ENCODE data around the gene STK16.
"Not testable (repeated sequence)": the region's sequence is repeated elsewhere in the genome, so short reads cannot be mapped to it uniquely, and the experiment has no call there.

STK16 gene

DNA sequence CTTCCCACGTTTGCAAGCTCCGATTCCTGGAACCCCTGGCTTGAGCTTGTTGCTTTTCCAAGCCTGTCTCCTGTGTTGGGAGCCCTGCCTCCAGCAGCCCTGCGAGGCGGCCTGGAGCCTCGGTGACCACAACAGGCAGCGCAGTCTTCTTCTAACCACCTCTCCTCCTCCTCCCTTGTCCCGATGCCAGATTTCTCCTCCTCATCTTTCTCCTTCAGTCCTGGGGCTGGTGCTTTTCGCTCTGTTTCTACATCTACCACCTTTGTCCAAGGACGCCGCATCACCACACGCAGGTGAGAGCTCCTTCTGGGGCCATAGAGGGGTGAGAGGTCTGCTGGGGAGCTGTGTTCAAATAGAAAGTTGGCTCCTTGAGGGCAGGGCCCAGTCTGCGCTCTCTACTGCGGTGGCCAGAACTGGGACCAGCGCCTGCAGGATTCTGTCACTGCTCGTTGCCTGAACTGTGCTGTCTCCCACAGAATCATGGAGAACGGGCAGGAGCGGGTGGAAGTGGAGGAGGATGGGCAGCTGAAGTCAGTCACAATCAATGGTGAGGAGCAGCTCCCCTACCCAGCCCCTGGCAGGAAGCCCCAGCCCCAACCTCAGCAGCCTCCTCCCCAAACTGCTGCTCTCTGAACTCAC is 37.8 kb downstream of the STK16 start:
- Mint-ChIP-seq H3K4me1 (peaks cover 40% of the 10 kb centered on the region), H3K27me3 (no peaks in the 10 kb centered on the region), H3K27ac (peak overlapping the region; percentile 86), H3K9me3 (no peaks in the 10 kb centered on the region), H3K36me3 (peaks cover 6% of the 10 kb centered on the region), H3K4me3 (no peak overlapping the region)

DNA sequence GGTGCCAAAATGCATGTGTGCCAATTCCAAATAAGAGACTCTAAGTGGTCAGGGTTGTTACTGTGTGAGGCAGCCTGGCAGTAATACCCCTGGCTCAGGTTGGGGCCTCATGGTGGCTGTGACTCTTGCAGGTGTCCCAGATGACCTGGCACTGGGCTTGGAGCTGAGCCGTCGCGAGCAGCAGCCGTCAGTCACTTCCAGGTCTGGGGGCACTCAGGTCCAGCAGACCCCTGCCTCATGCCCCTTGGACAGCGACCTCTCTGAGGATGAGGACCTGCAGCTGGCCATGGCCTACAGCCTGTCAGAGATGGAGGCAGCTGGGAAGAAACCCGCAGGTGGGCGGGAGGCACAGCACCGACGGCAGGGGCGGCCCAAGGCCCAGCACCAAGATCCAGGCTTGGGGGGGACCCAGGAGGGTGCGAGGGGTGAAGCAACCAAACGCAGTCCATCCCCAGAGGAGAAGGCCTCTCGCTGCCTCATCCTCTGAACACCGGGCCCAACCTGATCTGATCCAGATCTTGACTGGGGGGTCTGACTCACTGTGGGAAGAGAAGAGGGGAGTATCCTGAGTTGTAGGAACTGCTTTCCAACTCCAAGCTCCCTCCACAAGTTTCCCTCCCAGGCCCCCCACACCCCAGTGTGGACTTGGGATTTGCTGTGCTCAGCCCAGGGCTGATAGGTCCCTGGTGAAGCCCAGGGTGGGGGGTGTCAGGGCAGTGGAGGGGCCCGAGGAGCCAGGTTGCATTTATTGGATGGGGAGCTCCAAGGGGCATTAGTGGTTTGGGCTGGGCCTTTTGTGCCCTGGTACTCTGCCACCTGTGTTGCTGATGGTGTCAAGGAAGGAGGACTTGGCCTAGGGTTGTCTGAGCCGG is 39.5 kb downstream of the STK16 start:
- Mint-ChIP-seq H3K4me1 (peaks cover 27% of the 10 kb centered on the region), H3K4me3 (no peak overlapping the region), H3K27me3 (no peaks in the 10 kb centered on the region), H3K36me3 (peaks cover 6% of the 10 kb centered on the region), H3K27ac (no peak overlapping the region), H3K9me3 (no peaks in the 10 kb centered on the region)

DNA sequence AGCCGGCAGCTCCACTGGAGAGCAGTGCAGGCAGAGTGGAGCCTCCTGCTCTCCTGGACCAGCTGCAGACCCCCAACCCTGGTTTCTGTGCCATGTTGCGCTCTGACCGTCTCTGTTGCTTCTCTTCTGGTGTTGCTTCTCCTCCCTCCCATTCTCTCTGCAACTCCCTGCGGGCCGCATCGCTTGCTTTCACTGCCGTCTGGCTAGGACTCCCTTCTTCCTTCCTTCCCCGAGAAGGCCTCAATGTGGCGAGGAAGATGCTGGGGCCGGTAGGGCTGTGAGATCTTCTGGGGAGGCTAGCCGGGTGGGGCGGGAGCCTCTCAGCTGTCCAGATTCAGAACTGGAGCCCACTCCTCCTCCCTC is 40.1 kb downstream of the STK16 start:
- Mint-ChIP-seq H3K4me3 (no peak overlapping the region), H3K36me3 (peaks cover 6% of the 10 kb centered on the region), H3K9me3 (no peaks in the 10 kb centered on the region), H3K27ac (peak overlapping the region; percentile 62), H3K4me1 (peaks cover 21% of the 10 kb centered on the region), H3K27me3 (no peaks in the 10 kb centered on the region)

DNA sequence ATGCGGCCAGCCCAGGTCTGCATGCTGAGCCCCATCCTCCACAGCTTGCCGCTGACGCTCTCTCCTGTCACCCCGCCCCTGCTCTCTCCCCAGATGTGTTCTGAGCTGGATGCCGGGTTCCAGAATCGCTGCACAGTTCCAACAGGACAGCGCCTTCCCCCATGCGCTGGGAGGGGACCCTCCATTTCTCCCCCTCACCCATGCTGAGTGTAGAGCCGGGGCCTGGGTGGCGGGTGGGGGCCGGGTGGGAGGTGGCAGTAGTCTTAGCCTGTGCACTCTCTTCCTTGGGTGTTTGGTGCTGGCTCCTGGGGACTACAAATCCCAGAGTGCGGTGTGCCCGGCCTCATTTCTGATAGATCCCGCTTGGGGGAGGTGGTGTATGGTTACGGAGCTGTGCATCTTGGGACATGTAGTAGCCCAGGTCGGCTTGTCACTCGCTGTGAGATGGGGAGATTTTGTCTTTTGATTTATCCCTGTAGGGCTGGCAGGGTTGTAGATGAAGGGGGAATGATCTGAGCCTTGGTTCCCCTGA is 40.7 kb downstream of the STK16 start:
- Mint-ChIP-seq H3K36me3 (peaks cover 6% of the 10 kb centered on the region), H3K9me3 (no peaks in the 10 kb centered on the region), H3K4me1 (peaks cover 15% of the 10 kb centered on the region), H3K27me3 (no peaks in the 10 kb centered on the region), H3K27ac (no peak overlapping the region), H3K4me3 (no peak overlapping the region)

DNA sequence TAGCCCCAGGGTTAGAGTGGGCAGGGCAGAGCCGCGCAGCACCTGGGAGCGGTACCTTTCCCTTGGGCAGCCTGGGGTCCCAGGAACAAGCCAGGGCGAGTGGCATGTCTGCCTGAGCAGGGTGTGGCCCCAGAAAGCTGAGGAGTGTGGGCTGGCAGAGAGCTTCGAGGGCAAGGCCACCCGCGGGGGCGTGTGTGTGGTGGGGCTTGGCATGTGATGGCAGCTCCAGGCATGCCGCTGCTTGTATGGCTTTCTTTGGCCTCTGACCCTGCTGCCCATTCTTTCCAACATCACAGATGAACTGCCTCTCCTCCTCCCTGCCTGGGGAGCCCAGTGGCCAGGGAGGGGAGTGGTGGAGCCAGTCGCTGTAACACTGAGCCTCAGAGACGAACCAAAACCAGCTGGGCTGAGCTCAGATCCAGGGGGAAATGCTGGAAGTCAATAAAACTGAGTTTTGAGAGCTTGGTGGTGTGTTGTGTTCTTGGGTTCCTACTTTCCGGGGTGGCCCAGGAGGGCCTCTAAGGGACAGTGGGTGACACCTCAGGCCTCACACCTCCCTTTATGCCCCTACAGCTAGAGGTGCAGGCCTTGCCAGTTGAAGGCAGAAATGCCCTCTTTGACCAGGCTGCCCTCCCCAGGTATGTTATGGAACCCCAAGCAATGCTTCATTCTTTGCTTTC is 41.3 kb downstream of the STK16 start:
- Mint-ChIP-seq H3K27me3 (no peaks in the 10 kb centered on the region), H3K4me3 (no peak overlapping the region), H3K36me3 (peaks cover 6% of the 10 kb centered on the region), H3K4me1 (peaks cover 9% of the 10 kb centered on the region), H3K27ac (no peak overlapping the region), H3K9me3 (no peaks in the 10 kb centered on the region)

DNA sequence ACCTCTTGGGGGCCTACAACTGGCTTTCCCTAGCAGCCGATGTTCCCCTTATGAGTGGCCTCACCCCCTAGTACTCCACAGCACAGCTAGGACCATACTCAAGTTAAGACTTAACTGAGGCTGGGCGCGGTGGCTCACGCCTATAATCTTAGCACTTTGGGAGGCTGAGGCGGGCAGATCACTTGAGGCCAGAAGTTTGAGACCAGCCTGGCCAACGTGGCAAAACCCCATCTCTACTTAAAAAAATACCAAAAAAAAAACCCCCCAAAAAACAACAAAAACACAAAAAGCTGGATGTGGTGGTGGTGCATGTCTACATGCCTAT is 41.8 kb downstream of the STK16 start:
- not testable (repeated sequence) for H3K9me3 Mint-ChIP-seq, H3K36me3 Mint-ChIP-seq, H3K27me3 Mint-ChIP-seq, H3K4me3 Mint-ChIP-seq, H3K27ac Mint-ChIP-seq, H3K4me1 Mint-ChIP-seq

DNA sequence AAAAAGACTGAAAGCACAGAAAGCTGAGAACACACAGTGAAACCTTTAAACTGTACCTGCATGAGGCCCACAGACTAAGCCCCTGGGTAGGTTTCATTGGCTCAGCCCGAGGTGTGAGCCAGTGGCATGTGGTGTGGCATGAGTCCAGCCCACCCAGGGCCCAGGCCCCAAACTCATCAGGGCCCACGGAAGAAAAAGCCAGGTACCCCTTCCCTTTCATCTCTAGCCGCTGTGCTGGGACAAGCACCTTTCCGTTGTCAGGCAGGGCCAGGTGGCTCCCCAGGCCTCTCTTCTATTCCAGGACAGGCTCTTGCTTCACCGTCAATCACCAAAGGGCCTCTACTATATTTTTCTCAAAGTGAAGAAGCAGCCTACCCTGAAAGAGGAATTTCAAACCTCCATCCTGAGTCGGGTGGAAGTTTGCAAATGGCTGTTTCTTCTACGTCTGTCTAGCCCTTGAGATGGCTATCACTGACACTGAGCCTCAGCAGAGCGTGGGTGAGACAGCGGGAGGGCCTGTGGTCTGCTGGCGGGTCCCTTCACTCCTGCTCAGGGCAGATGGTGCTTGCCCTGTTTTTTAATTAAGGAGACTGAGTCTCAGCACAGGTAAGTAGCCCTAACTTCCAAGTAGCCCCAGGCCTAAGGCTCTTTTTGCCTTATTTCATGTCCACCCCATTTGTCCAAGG is 42.4 kb downstream of the STK16 start:
- H3K27ac Mint-ChIP-seq: no peak overlapping the region
- no peaks in the 10 kb centered on the region for H3K9me3 Mint-ChIP-seq
- H3K36me3 Mint-ChIP-seq: peaks cover 6% of the 10 kb centered on the region
- peaks cover 8% of the 10 kb centered on the region for H3K4me1 Mint-ChIP-seq
- no peak overlapping the region for H3K4me3 Mint-ChIP-seq
- H3K27me3 Mint-ChIP-seq: no peaks in the 10 kb centered on the region

DNA sequence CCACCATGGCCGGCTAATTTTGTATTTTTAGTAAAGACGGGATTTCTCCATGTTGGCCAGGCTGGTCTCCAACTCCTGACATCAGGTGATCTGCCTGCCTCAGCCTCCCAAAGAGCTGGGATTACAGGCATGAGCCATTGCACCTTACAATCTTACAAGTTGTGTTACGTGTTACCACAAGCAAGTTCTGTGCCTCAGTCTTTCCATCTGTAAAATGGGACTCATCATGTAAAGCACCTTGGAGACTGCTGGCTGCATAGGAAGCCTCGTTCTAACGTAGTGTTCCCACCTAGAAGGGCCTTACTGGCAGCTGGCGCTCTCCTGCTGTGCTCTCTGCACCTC is 43.9 kb downstream of the STK16 start:
- H3K27ac Mint-ChIP-seq: no peak overlapping the region
- no peaks in the 10 kb centered on the region for H3K27me3 Mint-ChIP-seq
- no peaks in the 10 kb centered on the region for H3K36me3 Mint-ChIP-seq
- H3K4me3 Mint-ChIP-seq: no peak overlapping the region
- no peaks in the 10 kb centered on the region for H3K9me3 Mint-ChIP-seq
- H3K4me1 Mint-ChIP-seq: peaks cover 6% of the 10 kb centered on the region

DNA sequence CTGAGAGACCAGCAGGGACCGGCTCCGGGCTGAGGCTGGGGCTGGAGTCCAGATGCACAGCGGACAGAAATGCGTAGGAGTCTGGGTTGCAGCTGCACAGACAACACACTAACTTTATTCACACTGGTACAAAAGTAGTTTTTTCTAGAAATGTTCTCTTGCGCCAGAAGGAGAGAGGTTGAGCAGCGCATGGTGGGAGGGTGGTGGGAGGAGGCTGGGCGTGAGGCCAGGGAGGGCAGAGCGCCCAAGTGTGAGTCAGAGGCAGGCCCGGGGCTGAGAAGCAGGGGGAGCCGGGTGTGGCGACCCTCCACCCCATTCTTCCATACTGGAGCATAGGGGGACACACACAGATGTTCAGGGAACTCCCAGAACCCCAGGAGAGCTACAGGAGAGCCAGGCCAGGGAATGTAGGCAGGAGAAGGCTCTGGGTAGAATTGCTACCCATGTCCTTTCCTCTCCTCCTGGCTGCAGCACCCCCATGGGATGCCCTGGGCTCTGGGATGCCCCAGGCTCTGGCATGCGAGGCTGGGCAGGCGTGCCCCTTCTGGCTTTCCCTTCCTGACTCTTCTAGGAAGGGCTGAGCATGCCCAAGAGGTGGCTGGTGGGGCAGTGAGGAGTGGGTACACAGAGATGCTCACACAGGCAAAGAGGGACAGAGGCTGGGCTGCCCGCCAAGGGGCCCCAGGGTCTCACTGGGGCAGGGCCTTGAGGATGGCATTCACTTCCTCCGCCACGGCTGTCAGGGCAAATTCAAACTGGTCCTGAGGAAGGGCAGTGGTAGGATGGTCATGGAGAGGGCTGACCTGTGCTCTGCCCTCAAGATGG is 44.5 kb downstream of the STK16 start:
- Mint-ChIP-seq H3K9me3 (no peaks in the 10 kb centered on the region), H3K4me1 (peaks cover 9% of the 10 kb centered on the region), H3K27me3 (no peaks in the 10 kb centered on the region), H3K27ac (no peak overlapping the region), H3K36me3 (no peaks in the 10 kb centered on the region), H3K4me3 (no peak overlapping the region)

DNA sequence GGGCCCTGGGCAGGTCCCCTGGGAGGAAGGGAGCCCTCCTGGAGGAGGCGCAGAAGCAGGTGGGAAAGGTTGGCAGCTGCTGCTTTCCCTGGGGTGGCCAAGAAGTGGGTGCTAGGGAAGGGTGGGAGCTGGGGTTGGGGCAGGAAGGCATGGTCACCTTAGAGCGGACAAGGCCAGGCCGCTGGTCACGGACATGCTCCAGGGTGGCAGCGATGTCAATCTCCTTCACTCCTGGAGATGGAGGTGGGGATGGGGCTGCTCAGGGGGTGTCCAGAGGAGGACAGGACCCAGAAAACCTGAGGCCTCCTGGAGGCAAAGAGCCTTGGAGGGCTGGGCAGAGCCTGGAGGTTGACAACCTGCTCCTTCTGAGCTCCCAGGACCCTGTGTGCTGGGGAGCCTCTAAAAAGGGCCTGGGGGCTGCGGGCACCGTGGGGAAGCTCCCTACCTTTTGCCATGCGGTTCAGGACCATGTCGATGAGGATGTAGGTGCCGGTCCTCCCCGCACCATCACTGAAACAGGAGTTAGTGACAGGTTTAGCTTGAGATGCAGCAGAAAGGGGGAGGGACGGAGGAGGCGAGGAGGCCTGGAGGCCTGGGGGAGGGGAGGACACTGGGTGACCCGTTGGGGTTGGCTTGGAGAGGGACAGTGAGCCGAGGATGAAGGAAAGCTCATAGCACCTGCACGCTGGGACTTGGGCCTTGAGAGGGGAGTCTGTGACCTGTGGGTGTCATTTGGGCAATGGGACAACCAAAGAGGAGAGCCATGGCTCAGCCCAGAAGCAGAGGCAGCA is 45.3 kb downstream of the STK16 start:
- H3K36me3 Mint-ChIP-seq: no peaks in the 10 kb centered on the region
- H3K9me3 Mint-ChIP-seq: no peaks in the 10 kb centered on the region
- no peaks in the 10 kb centered on the region for H3K27me3 Mint-ChIP-seq
- no peak overlapping the region for H3K4me3 Mint-ChIP-seq
- peaks cover 13% of the 10 kb centered on the region for H3K4me1 Mint-ChIP-seq
- no peak overlapping the region for H3K27ac Mint-ChIP-seq

DNA sequence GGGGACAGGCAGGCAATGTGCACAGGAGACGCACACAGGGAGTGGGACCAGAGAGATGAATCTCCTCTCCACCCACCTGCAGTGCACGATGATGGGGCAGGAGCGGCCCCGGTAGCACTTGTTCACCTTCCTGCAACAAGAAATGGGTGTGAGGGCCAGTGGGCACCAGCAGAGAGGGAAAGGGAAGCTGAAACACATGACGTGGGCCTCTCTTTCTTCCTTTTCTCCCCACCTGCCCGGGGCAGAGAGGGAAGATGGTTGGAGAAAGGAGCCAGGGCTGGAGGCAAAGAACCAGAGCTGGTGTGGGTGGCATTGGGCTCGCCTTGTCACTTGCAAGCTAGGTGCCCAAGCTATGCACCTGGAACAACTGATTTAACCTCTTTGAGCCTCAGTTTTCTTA is 46.1 kb downstream of the STK16 start:
- H3K4me1 Mint-ChIP-seq: peaks cover 19% of the 10 kb centered on the region
- no peaks in the 10 kb centered on the region for H3K9me3 Mint-ChIP-seq
- no peaks in the 10 kb centered on the region for H3K36me3 Mint-ChIP-seq
- no peaks in the 10 kb centered on the region for H3K27me3 Mint-ChIP-seq
- H3K4me3 Mint-ChIP-seq: no peak overlapping the region
- no peak overlapping the region for H3K27ac Mint-ChIP-seq

DNA sequence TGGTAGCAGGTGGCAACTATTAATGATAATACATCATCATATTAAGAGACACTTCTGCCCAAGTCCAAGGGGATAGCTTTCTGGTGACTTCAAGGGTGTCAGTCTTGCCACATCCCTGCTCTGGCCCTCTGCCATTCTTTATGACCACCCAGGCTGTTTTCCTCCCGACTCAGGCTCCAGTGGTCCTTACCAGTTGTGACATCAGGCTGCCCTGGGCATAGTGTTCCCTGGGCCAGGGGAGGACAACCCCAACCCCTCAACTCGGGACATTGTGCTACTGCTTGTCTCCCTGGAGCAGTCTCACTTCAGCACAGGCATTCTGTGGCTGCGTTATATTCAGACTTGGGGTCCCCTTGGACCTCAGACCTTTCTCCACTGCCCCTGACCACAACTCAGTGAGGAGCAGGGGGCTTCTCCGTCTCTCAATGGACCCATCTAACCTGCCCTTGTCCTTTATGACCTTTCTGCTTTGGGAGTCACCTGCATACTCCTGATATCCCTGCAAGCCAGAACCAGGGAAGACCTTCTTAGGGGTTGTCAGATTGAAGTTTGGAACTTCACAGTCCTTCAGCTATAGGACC is 46.7 kb downstream of the STK16 start:
- Mint-ChIP-seq H3K36me3 (no peaks in the 10 kb centered on the region), H3K9me3 (no peaks in the 10 kb centered on the region), H3K27me3 (no peaks in the 10 kb centered on the region), H3K4me3 (no peak overlapping the region), H3K4me1 (peaks cover 24% of the 10 kb centered on the region), H3K27ac (no peak overlapping the region)

DNA sequence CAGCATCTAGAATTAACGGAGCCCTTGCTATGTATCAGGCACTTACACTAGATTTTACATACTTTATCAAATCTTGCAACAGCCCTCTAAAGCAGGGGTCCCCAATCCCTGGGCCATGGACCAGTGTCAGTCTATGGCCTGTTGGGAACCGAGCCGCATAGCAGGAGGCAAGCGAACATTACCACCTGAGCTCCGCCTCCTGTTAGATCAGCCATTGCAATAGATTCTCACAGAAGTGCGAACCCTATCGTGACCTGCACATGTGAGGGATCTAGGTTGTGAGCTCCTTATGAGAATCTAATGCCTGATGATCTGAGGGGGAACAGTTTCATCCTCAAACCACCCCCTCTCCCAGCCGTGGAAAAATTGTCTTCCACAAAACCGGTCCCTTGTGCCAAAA is 47.3 kb downstream of the STK16 start:
- no peak overlapping the region for H3K4me3 Mint-ChIP-seq
- no peak overlapping the region for H3K27ac Mint-ChIP-seq
- H3K9me3 Mint-ChIP-seq: no peaks in the 10 kb centered on the region
- no peaks in the 10 kb centered on the region for H3K27me3 Mint-ChIP-seq
- no peaks in the 10 kb centered on the region for H3K36me3 Mint-ChIP-seq
- H3K4me1 Mint-ChIP-seq: peaks cover 27% of the 10 kb centered on the region

DNA sequence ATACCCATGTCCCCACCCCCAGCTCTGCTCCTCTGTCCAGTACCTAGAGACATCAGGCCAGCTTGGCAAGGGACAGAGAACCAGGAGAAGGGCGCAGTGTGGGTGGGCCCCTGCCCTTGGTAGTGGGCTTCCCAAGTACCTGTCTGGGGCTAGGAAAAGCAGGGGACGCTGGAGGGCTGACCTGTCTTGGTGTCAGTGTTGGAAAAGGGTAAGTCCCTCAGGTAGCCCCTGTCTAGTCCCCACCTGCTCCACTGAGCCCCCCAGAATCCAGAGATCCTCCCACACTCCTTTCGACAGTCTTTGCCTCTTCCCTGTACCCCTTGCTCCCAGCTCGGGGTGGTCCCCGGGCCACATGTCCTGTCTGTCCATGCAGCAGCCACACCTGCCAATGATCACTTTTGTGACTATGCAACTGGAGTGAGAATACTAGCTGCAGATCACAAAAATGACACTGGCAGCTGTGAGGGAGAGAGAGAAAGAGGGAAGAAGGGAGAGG is 48.5 kb downstream of the STK16 start:
- H3K9me3 Mint-ChIP-seq: no peaks in the 10 kb centered on the region
- peaks cover 30% of the 10 kb centered on the region for H3K4me1 Mint-ChIP-seq
- H3K27me3 Mint-ChIP-seq: no peaks in the 10 kb centered on the region
- H3K4me3 Mint-ChIP-seq: peak overlapping the region; percentile 86
- no peaks in the 10 kb centered on the region for H3K36me3 Mint-ChIP-seq
- H3K27ac Mint-ChIP-seq: peak overlapping the region; percentile 96
